Gastroesophageal sphincter (tissue), 4 donors: ENCODE measurements around the gene ZNF607. TPM values are rescaled to one million over a fixed set of nuclear protein-coding genes. Genes with fewer than 3 reads are reported as not detected.

Experiments
- ATAC-seq: fragments of 150-250 bp; one replicate; pipeline ENCODE4 v1.9.1; 2016; ENCODE audit warnings: mild to moderate bottlenecking, moderate library complexity
- H3K27ac ChIP-seq, 4 donors: fragments of 200-600 bp; sonication (generic) in 3 of 4; 1 replicate in 3 of 4; 2 replicates in 1 of 4; pipeline ENCODE4 v1.5.1; 2016 to 2019
- H3K27me3 ChIP-seq: fragments of 200-600 bp; sonication (generic); one replicate; pipeline ENCODE4 v1.5.1; 2019
- H3K36me3 ChIP-seq, 2 donors: fragments of 200-600 bp; sonication (generic); one replicate each; pipeline ENCODE4 v1.5.1; 2019; ENCODE audit warnings: control low read depth in 1 of 2
- H3K4me1 ChIP-seq, 3 donors: fragments of 200-600 bp; sonication (generic); 1 replicate in 2 of 3; 2 replicates in 1 of 3; pipeline ENCODE4 v1.5.1; 2016 to 2019; ENCODE audit warnings: control low read depth in 2 of 3
- H3K4me3 ChIP-seq, 2 donors: fragments of 200-600 bp; sonication (generic); one replicate each; pipeline ENCODE4 v1.5.1; 2019; ENCODE audit warnings: mild to moderate bottlenecking in 1 of 2, moderate library complexity in 1 of 2
- H3K9me3 ChIP-seq, 3 donors: fragments of 200-600 bp; sonication (generic); one replicate each; pipeline ENCODE4 v1.5.1; 2017 to 2019; ENCODE audit warnings: control low read depth in 2 of 3
- CTCF ChIP-seq, 4 experiments: fragments of 200-600 bp in 2 of 4; fragments of 450-650 bp in 2 of 4; sonication (generic) in 1 of 4; IDR thresholded peaks; one replicate each; pipeline ENCODE4 v1.5.1; 2017 to 2019; ENCODE audit warnings: antibody characterized with exemption in 4 of 4, mild to moderate bottlenecking in 2 of 4, moderate library complexity in 2 of 4
- EP300 ChIP-seq: sonication (generic); formaldehyde crosslinking; IDR thresholded peaks from one replicate; pipeline ENCODE4 v1.6.1; 2017; ENCODE audit warnings: antibody characterized with exemption, mild to moderate bottlenecking
- POLR2A ChIP-seq, 2 donors: fragments of 450-650 bp; IDR thresholded peaks; one replicate each; pipeline ENCODE4 v1.6.1; 2017; ENCODE audit warnings: antibody characterized with exemption in 2 of 2, mild to moderate bottlenecking in 2 of 2, moderate library complexity in 1 of 2
- POLR2AphosphoS5 ChIP-seq: sonication (generic); formaldehyde crosslinking; IDR thresholded peaks from one replicate; pipeline ENCODE4 v1.6.1; 2017; ENCODE audit warnings: antibody characterized with exemption
- WGBS, 2 donors: methylation state at CpG; one replicate each; pipeline ENCODE4 v1.1.5; 2018; ENCODE audit warnings: low coverage in 1 of 2; 5-methylcytosine and 5-hydroxymethylcytosine counted together
- small RNA-seq, 4 donors: library from RNA; depleted of rRNA; stranded (forward); fragments of <200 nt; gene quantifications; one replicate each; pipeline ENCODE3, GENCODE V24; 2016
- total RNA-seq, 4 donors: library from RNA; depleted of rRNA; stranded (reverse); fragments of >200 nt; gene quantifications; one replicate each; pipeline ENCODE4 v1.1.0, GENCODE V29; 2016

ZNF607 gene
- total RNA-seq, 4 donors from 2014 or later, result 3.9 to 14.9 (median 5.9) TPM

- 1 to 2% methylated on average over 5 of the region's 5 CpGs for WGBS, 2 donors
- H3K27ac ChIP-seq, result peak overlapping the region in 3 of 4 donors; percentile 92 to 95 (median 94)
- peaks cover 0 to 10% of the 10 kb centered on the region in 2 donors for H3K36me3 ChIP-seq
- TF ChIP-seq POLR2A (IDR thresholded peaks at IDR 0.05) (no peak), EP300 (no peak), POLR2AphosphoS5 (no peak), CTCF (IDR thresholded peaks at IDR 0.05) (no peak)
- peaks cover 0 to 40% (median 11%) of the 10 kb centered on the region in 3 donors for H3K4me1 ChIP-seq
- peaks cover 0 to 4% (median 0%) of the 10 kb centered on the region in 3 donors for H3K9me3 ChIP-seq
- no peak for ATAC-seq
- H3K4me3 ChIP-seq, result peak overlapping the region; percentile 45 to 73
- H3K27me3 ChIP-seq, result no peaks in the 10 kb centered on the region
These were observed 65.4 kb downstream of the ZNF607 start for GRCh38 chr19:37654118-37654517.

Small RNA genes within 50 kb of the gene (small RNA-seq; reads per million reads assigned to genes)
- gene SELENOKP1, result 0 reads per million in 4 donors

Other genes with a start within 250 kb of the ZNF607 start
- 1 to 10 TPM; 2.3 to 8.1 (median 6.3) TPM for gene ZNF793, start 212.8 kb downstream of the ZNF607 start, total RNA-seq
- 1 to 10 TPM; 4.9 to 8.8 (median 5.9) TPM for gene ZNF571, start 125.0 kb downstream of the ZNF607 start, total RNA-seq
- gene ZNF540, start 124.9 kb downstream of the ZNF607 start, total RNA-seq, result 10 to 100 TPM in 1 of 4 donors, 1 to 10 TPM in 3; 2.0 to 11.8 (median 4.8) TPM
- 10 to 100 TPM in 3 of 4 donors, 1 to 10 TPM in 1; 9.6 to 17.4 (median 14.9) TPM for gene ZFP30, start 64.3 kb downstream of the ZNF607 start, total RNA-seq
- 10 to 100 TPM in 1 of 4 donors, 1 to 10 TPM in 3; 5.7 to 16.3 (median 8.4) TPM for gene ZNF573, start 59.8 kb upstream of the ZNF607 start, total RNA-seq
- gene WDR87, start 186.8 kb upstream of the ZNF607 start, total RNA-seq, result not detected
- 10 to 100 TPM in 2 of 4 donors, 1 to 10 TPM in 2; 5.9 to 20.2 (median 11.8) TPM for gene SIPA1L3, start 187.4 kb upstream of the ZNF607 start, total RNA-seq